HG02623 (cell line): ENCODE data around the gene ALOX12.

Source experiments
- ATAC-seq: cut with Tn5 transposase; IDR thresholded peaks from one replicate; pipeline ENCODE4 v1.9.1; 2021; ENCODE audit warnings: moderate library complexity; ENCODE audit not compliant: unreplicated experiment

The ALOX12 gene

GRCh38 chr17:7002288-7003047, 6.6 kb downstream of the ALOX12 start:
- ATAC-seq: no peak

- ATAC-seq: no peak
Observed at GRCh38 chr17:7003745-7004144, 7.9 kb downstream of the ALOX12 start.

GRCh38 chr17:7004398-7005253, 8.8 kb downstream of the ALOX12 start:
- ATAC-seq: no peak

GRCh38 chr17:7005716-7006115, 9.9 kb downstream of the ALOX12 start:
- ATAC-seq: no peak

- ATAC-seq: no peak
Observed at GRCh38 chr17:7007143-7007542, 11.3 kb downstream of the ALOX12 start.

GRCh38 chr17:7010523-7010922, 14.7 kb downstream of the ALOX12 start:
- ATAC-seq: no peak

- ATAC-seq: no peak
Observed at GRCh38 chr17:7011415-7011814, 15.6 kb downstream of the ALOX12 start.

- ATAC-seq: no peak
Observed at GRCh38 chr17:7011942-7012254, 16.0 kb downstream of the ALOX12 start.

- peak; percentile 82 for ATAC-seq
Observed at GRCh38 chr17:7014261-7014994, 18.6 kb downstream of the ALOX12 start.

- ATAC-seq: peak; percentile 4
Observed at GRCh38 chr17:7014995-7015958, 19.4 kb downstream of the ALOX12 start.

GRCh38 chr17:7016418-7016817, 20.6 kb downstream of the ALOX12 start:
- ATAC-seq: no peak

GRCh38 chr17:7016886-7017826, 21.3 kb downstream of the ALOX12 start:
- no peak for ATAC-seq

GRCh38 chr17:7017827-7018200, 22.0 kb downstream of the ALOX12 start:
- ATAC-seq: no peak

GRCh38 chr17:7018331-7018964, 22.6 kb downstream of the ALOX12 start:
- no peak for ATAC-seq

GRCh38 chr17:7019367-7019766, 23.5 kb downstream of the ALOX12 start:
- no peak for ATAC-seq

- no peak for ATAC-seq
Observed at GRCh38 chr17:7019839-7020519, 24.1 kb downstream of the ALOX12 start.

- no peak for ATAC-seq
Observed at GRCh38 chr17:7020894-7021664, 25.2 kb downstream of the ALOX12 start.
